Suppressor macrophage (primary cell): ENCODE measurements around the gene SLC6A3.

Source experiments
- DNase-seq, 4 experiments: peaks; one replicate each; pipeline ENCODE4 v3.0.0-alpha.2; 2020 to 2022

Gene SLC6A3

GRCh38 chr5:1404062-1404461, 41.2 kb downstream of the SLC6A3 start:
- no peak for DNase-seq

DNA sequence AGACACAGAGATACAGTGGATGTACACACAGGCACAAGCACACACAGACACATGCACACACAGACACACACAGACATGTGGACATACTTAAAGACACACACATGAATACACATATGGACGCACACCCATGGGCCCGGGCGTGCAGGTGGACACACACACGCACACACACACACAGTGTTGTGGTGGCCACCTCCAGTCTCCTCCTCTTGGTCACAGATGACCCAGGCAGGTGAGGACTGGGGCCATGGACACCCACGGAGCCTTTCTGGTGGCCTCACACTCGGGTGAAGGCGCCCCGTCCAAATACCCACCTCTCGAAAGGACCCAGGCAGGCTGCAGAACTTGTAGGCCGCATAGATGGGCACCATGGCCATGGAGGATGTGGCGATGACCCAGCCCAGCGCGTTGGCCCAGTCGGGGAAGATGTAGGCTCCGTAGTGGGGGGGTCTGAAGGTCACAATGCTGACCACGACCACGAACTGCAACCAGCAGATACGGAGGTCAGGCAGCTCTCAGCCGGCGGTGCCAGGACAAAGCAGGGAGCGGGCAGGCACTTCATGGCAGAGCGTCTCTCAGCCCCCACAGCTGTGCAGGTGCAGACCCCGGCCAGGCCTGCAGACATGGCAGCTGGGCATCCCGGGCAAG, 42.5 kb downstream of the SLC6A3 start:
- DNase-seq = no peak

GRCh38 chr5:1401536-1402138, 43.6 kb downstream of the SLC6A3 start:
- DNase-seq = no peak

GRCh38 chr5:1400936-1401335, 44.3 kb downstream of the SLC6A3 start:
- no peak for DNase-seq

- DNase-seq = no peak
Measured at GRCh38 chr5:1400211-1400855, 44.9 kb downstream of the SLC6A3 start.

GRCh38 chr5:1399737-1400136, 45.5 kb downstream of the SLC6A3 start:
- no peak for DNase-seq

DNA sequence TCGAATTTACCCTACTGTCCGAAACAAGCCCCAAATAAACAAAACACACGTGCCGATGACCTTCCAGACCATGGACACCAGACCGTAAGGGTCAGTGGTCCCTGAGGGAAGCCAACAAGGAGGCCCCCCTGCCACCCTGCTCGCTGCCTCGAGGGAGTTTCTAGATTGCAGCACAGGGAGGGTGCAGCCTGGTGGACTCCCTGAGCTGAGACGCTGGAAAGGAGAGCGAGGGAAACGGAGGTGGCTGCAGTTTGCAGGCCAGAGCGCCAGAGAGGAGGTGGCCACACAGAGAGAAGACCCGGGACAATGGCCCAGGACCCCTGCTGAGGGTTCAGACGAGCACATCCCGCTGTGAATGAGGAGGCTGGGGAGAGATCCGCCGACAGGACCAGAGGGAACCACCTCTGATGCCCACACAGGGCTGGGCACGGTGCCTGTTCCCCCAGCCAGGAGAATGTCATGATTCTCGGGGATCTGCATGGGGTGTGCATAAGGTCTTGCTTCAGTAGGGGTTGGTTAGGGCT, 48.9 kb downstream of the SLC6A3 start:
- DNase-seq = no peak

DNA sequence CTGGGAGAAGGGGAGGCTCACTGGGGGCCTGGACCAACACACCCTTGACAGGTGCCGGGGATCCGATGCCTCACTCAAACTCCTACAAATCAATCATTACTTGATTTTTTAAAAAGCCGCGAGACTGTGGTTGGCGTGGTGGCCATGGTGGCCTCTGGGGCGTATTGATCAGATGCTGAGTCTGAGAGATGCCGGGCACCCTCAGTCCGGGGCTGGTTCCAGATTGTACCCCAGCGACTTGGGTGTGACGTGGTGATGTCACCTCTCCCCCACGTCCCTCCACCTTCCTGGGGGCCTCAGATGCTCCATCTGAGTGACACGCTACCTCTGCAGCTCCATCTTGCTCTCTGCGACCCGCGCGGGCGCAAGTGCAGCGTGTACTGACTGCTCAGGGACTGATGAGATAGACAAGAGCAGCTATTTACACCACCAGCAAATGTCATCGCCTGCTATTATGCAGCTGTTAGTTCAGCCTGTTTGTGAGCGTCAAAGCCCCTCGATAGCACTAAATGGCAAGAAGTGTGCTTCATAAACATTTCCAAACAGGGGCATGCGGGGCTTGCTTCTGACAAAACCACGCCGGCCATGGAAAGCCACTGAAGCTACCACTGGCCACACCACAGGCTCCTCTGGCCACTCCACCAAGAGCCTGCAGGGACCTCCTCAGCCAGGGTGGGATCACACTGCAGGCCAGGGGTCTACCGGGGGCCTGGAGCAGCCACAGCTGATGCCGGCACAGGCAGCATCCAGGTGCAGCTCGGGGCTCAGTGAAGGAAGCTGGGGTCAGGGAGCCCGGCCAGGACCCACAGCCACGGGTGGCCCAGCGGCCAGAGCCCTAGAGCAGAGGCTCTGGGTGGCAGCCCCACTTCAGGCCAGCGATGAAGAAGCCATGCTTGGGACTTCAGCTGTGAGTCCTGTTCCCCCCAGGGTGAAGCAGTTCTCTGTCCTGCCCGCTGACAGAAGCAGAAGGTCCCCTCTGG, 50.1 kb downstream of the SLC6A3 start:
- DNase-seq = no peak

DNA sequence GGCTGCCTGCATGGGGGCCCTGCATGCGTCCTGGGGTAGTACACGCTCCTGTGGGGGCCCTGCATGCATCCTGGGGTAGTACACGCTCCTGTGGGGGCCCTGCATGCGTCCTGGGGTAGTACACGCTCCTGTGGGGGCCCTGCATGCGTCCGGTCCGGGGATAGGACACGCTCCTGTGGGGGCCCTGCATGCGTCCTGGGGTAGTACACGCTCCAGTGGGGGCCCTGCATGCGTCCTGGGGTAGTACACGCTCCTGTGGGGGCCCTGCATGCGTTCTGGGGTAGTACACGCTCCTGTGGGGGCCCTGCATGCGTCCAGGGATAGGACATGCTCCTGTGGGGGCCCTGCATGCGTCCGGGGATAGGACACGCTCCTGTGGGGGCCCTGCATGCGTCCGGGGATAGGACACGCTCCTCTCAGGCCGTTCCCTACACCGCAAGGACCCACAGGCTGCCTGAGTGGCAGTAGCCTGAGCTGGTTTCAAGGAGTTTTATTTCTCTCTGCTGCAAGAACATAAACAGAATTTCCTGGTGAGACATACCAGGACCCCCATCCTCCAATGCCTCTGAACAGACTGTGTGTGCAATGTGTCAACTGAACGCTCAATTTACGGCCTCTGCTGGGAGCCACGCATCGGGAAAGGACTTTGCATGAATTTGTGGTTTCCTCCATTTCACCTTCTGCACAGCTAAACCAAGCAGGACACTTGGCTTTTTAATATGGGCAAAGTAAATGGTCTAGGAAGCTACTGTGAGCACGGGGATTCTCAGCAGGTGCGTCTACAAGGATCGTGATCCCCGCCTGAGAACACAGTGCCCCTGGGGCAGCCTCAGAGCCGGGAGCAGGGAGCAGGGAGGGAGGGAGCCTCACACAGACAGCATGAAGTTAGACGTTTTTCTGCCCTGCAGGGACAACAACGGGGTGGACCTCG, 51.4 kb downstream of the SLC6A3 start:
- DNase-seq = no peak

- peak; percentile 50 to 82 (median 66) for DNase-seq
Measured at GRCh38 chr5:1392801-1393565, 52.3 kb downstream of the SLC6A3 start.

DNA sequence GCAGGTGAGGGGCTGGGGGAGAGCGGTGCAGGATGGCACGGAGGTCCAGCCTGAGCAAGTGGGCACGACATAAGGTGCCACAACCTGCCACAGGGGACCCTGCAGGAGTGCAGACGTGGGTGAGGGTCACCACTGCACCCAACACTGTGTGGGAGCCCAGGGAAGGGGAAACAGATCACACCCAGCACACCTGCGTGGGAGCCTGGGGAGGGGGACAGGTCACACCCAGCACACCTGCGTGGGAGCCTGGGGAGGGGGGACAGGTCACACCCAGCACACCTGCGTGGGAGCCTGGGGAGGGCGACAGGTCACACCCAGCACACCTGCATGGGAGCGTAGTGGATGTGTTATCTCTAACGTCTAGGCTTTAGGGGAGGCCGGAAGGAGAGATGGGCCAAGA, 53.0 kb downstream of the SLC6A3 start:
- DNase-seq = no peak

DNA sequence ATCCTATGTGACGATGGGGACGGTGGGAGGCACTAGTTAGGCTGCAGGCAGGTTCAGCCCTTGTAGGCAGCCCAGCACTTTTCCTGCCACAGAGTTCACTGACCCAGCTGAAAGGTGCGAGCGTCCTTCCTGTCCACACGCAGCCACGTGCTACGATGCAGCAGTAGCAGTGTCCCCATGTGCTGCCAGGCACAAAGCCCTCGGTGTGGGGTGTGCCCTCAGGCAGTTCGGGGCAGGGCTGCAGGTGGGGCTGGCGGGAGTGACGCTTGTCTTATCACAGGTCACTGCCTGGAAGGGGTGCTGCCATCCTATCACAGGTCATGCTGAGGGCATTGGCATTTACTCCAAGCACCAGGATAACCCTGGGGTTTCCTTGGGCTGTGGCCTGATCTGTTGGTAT, 53.5 kb downstream of the SLC6A3 start:
- DNase-seq = no peak

DNA sequence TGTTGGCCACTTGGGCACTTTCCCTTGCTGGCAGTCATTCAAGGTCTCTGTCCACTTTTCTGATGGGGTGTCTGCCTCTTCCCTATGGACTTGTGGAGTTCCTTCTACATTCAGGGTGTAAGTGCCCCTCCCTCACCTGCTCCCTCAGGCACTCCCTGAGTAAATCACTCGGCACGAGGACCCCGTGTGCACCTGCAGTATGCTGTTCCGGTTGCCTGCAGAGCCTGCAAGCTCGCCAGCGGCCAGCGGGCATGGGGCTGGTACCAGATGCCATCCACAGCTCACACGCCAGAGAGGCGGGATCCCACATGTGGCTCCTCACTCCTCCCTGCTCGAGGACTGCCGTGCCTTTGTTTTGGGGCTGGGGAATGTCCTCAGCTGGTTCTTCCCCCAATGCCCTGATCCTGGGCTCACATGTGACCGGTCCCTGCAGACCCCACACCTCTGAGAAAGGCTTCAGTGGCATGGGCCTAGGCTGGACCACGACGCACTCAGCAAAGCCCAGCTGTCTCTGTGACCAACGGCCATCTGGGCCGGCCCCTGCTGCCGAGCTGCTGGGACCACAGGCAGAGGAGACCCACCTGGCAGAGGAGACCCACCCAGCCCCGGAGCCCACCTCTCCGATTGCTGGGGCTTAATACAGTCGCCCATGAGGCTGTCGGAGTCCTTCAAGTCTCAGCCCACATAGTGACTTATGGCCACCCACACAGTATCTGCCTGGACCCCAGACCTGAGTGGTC, 54.2 kb downstream of the SLC6A3 start:
- no peak for DNase-seq

GRCh38 chr5:1390333-1390732, 54.9 kb downstream of the SLC6A3 start:
- DNase-seq = no peak

GRCh38 chr5:1388383-1388967, 56.8 kb downstream of the SLC6A3 start:
- no peak for DNase-seq

DNA sequence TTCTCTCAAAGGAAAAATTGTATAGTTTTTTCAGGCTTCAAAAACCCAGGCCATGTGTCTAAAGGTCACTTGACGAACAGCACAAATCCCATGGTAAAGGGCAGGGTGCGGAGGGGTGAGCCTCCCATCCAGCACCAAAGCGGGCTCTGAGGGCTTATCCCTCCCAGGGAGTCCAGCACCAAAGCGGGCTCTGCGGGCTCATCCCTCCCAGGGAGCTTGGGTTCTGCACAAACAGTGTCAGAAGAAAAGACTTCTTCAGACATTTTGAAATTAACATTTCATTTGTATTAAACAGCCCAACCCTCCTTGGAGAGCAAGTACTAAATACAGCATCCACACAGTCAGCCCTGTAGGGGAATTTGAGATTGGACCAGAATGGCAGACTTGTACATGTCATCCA, 57.4 kb downstream of the SLC6A3 start:
- no peak for DNase-seq

- DNase-seq = no peak
Measured at GRCh38 chr5:1387059-1387755, 58.0 kb downstream of the SLC6A3 start.

DNA sequence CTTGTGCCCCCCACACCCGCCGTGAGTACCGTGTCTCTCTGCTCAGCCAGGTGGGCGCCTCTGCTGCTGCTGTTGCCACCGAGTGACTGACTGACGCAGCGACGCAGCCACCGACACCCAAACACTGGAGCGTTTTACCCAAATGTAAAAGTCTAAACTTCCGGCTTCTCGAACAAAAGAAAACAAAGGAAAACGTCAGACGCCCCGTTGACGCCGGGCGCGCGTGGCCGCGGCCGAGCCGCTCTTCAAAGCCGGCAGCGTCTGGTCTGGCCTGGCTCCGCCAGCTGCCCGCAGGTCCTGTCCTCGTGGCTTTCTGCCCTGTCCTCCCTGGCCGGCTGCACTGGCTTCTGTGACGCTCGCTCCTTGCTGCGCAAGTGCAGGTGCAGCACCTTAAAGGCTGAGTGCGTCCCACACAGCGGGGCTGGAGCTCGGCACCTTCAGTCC, 58.9 kb downstream of the SLC6A3 start:
- peak; percentile 62 to 84 (median 72) for DNase-seq
